Fibroblast of villous mesenchyme (primary cell): ENCODE results near the gene PFKP. TPM values are rescaled to one million over a fixed set of nuclear protein-coding genes. Genes with fewer than 3 reads are reported as not detected.

Experiments
- DNase-seq: peaks from one replicate; pipeline ENCODE4 v3.0.0-alpha.2; 2010; ENCODE audit warnings: low read depth
- H3K4me3 ChIP-seq: 2 replicates; pipeline ENCODE4 v1.5.1; 2011; ENCODE audit warnings: low read depth, mild to moderate bottlenecking, low read length
- CTCF ChIP-seq: IDR thresholded peaks from 2 replicates; pipeline ENCODE4 v1.5.1; 2012; ENCODE audit warnings: low read depth, mild to moderate bottlenecking, low read length; ENCODE audit not compliant: insufficient read depth
- total RNA-seq: library from RNA; depleted of rRNA; stranded (reverse); fragments of >200 nt; gene quantifications from 2 replicates; pipeline ENCODE4 v1.2.3, GENCODE V29; 2012

The PFKP gene
- total RNA-seq, 1 donor: 120 TPM

- DNase-seq: no peak
- TF ChIP-seq CTCF: no peak
- H3K4me3 ChIP-seq: no peak overlapping the region
Measured at GRCh38 chr10:3077509-3077908, 10.2 kb downstream of the PFKP start.

GRCh38 chr10:3077940-3078630 is 10.7 kb downstream of the PFKP start:
- H3K4me3 ChIP-seq: no peak overlapping the region
- DNase-seq: no peak
- no peak for TF ChIP-seq CTCF

- TF ChIP-seq CTCF: no peak
- no peak overlapping the region for H3K4me3 ChIP-seq
- no peak for DNase-seq
Measured at GRCh38 chr10:3081383-3081981, 14.1 kb downstream of the PFKP start.

- no peak overlapping the region for H3K4me3 ChIP-seq
- TF ChIP-seq CTCF: no peak
- DNase-seq: no peak
Measured at GRCh38 chr10:3082290-3082689, 14.9 kb downstream of the PFKP start.

- DNase-seq: no peak
- no peak for TF ChIP-seq CTCF
- no peak overlapping the region for H3K4me3 ChIP-seq
Measured at GRCh38 chr10:3085785-3086567, 18.6 kb downstream of the PFKP start.

- no peak for DNase-seq
- no peak overlapping the region for H3K4me3 ChIP-seq
- no peak for TF ChIP-seq CTCF
Measured at GRCh38 chr10:3090388-3090787, 23.0 kb downstream of the PFKP start.
